ENCODE data around the gene RTP3.

GRCh38 chr3:46537779-46538178 is 40.0 kb downstream of the RTP3 start:
- TF ChIP-seq CTCF (IDR thresholded peaks at IDR 0.05; ENCODE audit: control extremely low read depth in 1 of 3, insufficient read depth in 1 of 3, low read depth in 1 of 3, low read length in 3 of 3) (no peak), CHD2 (IDR thresholded peaks at IDR 0.05; ENCODE audit: low read length) (no peak), MAX (IDR thresholded peaks at IDR 0.05) (no peak)
